ENCODE results near the gene ABCG1.

Gene ABCG1

GRCh38 chr21:42272984-42273600, 54.2 kb downstream of the ABCG1 start:
- DNase-seq = no peak

- no peak for DNase-seq
These were observed 57.1 kb downstream of the ABCG1 start for GRCh38 chr21:42276076-42276475.

- no peak for DNase-seq
These were observed 57.7 kb downstream of the ABCG1 start for GRCh38 chr21:42276526-42277154.

GRCh38 chr21:42277593-42277992, 58.7 kb downstream of the ABCG1 start:
- no peak for DNase-seq

GRCh38 chr21:42278451-42279149, 59.7 kb downstream of the ABCG1 start:
- DNase-seq = no peak

GRCh38 chr21:42279341-42279871, 60.5 kb downstream of the ABCG1 start:
- DNase-seq = no peak

GRCh38 chr21:42279888-42280287, 60.9 kb downstream of the ABCG1 start:
- DNase-seq = no peak

GRCh38 chr21:42280356-42281180, 61.6 kb downstream of the ABCG1 start:
- no peak for DNase-seq

GRCh38 chr21:42281181-42281680, 62.3 kb downstream of the ABCG1 start:
- DNase-seq = no peak

- no peak for DNase-seq
These were observed 63.1 kb downstream of the ABCG1 start for GRCh38 chr21:42282021-42282420.

GRCh38 chr21:42282715-42283114, 63.8 kb downstream of the ABCG1 start:
- no peak for DNase-seq

- no peak for DNase-seq
These were observed 66.8 kb downstream of the ABCG1 start for GRCh38 chr21:42285569-42286245.

- DNase-seq = no peak
These were observed 67.5 kb downstream of the ABCG1 start for GRCh38 chr21:42286416-42286815.

- DNase-seq = no peak
These were observed 68.5 kb downstream of the ABCG1 start for GRCh38 chr21:42287193-42288083.

GRCh38 chr21:42288962-42289361, 70.0 kb downstream of the ABCG1 start:
- DNase-seq = no peak

- DNase-seq = no peak
These were observed 71.0 kb downstream of the ABCG1 start for GRCh38 chr21:42289926-42290325.

GRCh38 chr21:42290505-42290904, 71.6 kb downstream of the ABCG1 start:
- DNase-seq = no peak

GRCh38 chr21:42291003-42291750, 72.2 kb downstream of the ABCG1 start:
- DNase-seq = no peak

- DNase-seq = no peak
These were observed 73.0 kb downstream of the ABCG1 start for GRCh38 chr21:42291751-42292562.
